Hepatocyte (in vitro differentiated cells): ENCODE data around the gene LCE2C. TPM values are rescaled to one million over a fixed set of nuclear protein-coding genes. Genes with fewer than 3 reads are reported as not detected.
"Not testable (repeated sequence)": the region's sequence is repeated elsewhere in the genome, so short reads cannot be mapped to it uniquely, and the experiment has no call there.

Experiments
- DNase-seq: peaks from one replicate; pipeline ENCODE4 v3.0.0-alpha.2; 2016; ENCODE audit warnings: low spot score
- H2AFZ ChIP-seq: fragments of 200-600 bp; sonication (generic); 2 replicates; pipeline ENCODE4 v1.6.0; 2016; ENCODE audit warnings: antibody characterized with exemption, mild to moderate bottlenecking
- H3K27ac ChIP-seq: fragments of 200-600 bp; sonication (generic); 2 replicates; pipeline ENCODE4 v1.5.1; 2016; ENCODE audit warnings: mild to moderate bottlenecking
- H3K27me3 ChIP-seq: fragments of 200-600 bp; sonication (generic); 2 replicates; pipeline ENCODE4 v1.6.1; 2016
- H3K36me3 ChIP-seq: fragments of 200-600 bp; sonication (generic); replicated peaks from 2 replicates; pipeline ENCODE4 v1.5.1; 2016; ENCODE audit warnings: low read depth; ENCODE audit not compliant: insufficient read depth
- H3K4me1 ChIP-seq: fragments of 200-600 bp; sonication (generic); 2 replicates; pipeline ENCODE4 v1.5.1; 2016; ENCODE audit warnings: mild to moderate bottlenecking, moderate library complexity; ENCODE audit not compliant: insufficient read depth
- H3K4me2 ChIP-seq: fragments of 200-600 bp; sonication (generic); 2 replicates; pipeline ENCODE4 v1.6.0; 2016
- H3K4me3 ChIP-seq: fragments of 200-600 bp; sonication (generic); 2 replicates; pipeline ENCODE4 v1.5.1; 2016; ENCODE audit warnings: mild to moderate bottlenecking
- H3K79me2 ChIP-seq: fragments of 200-600 bp; sonication (generic); 2 replicates; pipeline ENCODE4 v1.6.0; 2017; ENCODE audit warnings: mild to moderate bottlenecking
- H3K9me2 ChIP-seq: fragments of 200-600 bp; sonication (generic); replicated peaks from 2 replicates; pipeline ENCODE4 v1.6.0; 2017; ENCODE audit warnings: mild to moderate bottlenecking; ENCODE audit not compliant: insufficient read depth
- H3K9me3 ChIP-seq: fragments of 200-600 bp; sonication (generic); 2 replicates; pipeline ENCODE4 v1.5.1; 2016; ENCODE audit warnings: low read depth, mild to moderate bottlenecking
- H4K20me1 ChIP-seq: fragments of 200-600 bp; sonication (generic); 2 replicates; pipeline ENCODE4 v1.6.0; 2016; ENCODE audit warnings: mild to moderate bottlenecking; ENCODE audit not compliant: insufficient read depth, poor library complexity, severe bottlenecking
- CTCF ChIP-seq: fragments of 200-600 bp; sonication (generic); IDR thresholded peaks from 2 replicates; pipeline ENCODE4 v1.5.1; 2016; ENCODE audit warnings: antibody characterized with exemption, mild to moderate bottlenecking; ENCODE audit not compliant: poor library complexity
- EZH2 ChIP-seq: fragments of 200-600 bp; sonication (generic); IDR thresholded peaks from 2 replicates; pipeline ENCODE4 v1.6.1; 2016; ENCODE audit warnings: antibody characterized with exemption, mild to moderate bottlenecking, borderline replicate concordance
- EZH2phosphoT487 ChIP-seq: fragments of 200-600 bp; sonication (generic); IDR thresholded peaks from one replicate; pipeline ENCODE4 v1.6.1; 2018; ENCODE audit warnings: antibody characterized with exemption, mild to moderate bottlenecking, low read depth, moderate library complexity; ENCODE audit not compliant: unreplicated experiment, severe bottlenecking
- WGBS: methylation state at CpG from one replicate; pipeline ENCODE4 v1.1.6; 2016; ENCODE audit warnings: low lambda C conversion rate; ENCODE audit errors: missing lambda C conversion rate; 5-methylcytosine and 5-hydroxymethylcytosine counted together
- polyA plus RNA-seq: library from polyadenylated mRNA; unstranded; fragments of >200 nt; fragmentation: Nextera tagmentation; extraction: Ambion mirVana; gene quantifications from 2 replicates; pipeline ENCODE4 v1.2.1, GENCODE V29; 2016
- total RNA-seq: library from RNA; depleted of rRNA; stranded (reverse); fragments of >200 nt; gene quantifications from 2 replicates; pipeline ENCODE4 v1.2.3, GENCODE V29; 2014

The LCE2C gene
- total and polyA plus RNA-seq, 2 experiments from 2014 or later, result not detected

- no peak for DNase-seq
- no peak for TF ChIP-seq EZH2
- TF ChIP-seq EZH2phosphoT487, result no peak
- no peak for TF ChIP-seq CTCF
- Histone ChIP-seq H3K27ac (no peak overlapping the region), H3K9me2 (no peaks in the 10 kb centered on the region), H3K79me2 (no peaks in the 10 kb centered on the region), H3K27me3 (no peaks in the 10 kb centered on the region), H3K36me3 (no peaks in the 10 kb centered on the region), H3K4me3 (no peak overlapping the region), H4K20me1 (no peaks in the 10 kb centered on the region), H3K4me1 (no peaks in the 10 kb centered on the region), H3K9me3 (no peaks in the 10 kb centered on the region), H3K4me2 (no peak overlapping the region), H2AFZ (no peak overlapping the region)
These were observed 8.8 kb downstream of the LCE2C start for GRCh38 chr1:152683846-152684245.

- H4K20me1 ChIP-seq, H2AFZ ChIP-seq, H3K27ac ChIP-seq, H3K4me2 ChIP-seq, DNase-seq, H3K4me3 ChIP-seq, H3K9me2 ChIP-seq, H3K79me2 ChIP-seq, H3K4me1 ChIP-seq, H3K36me3 ChIP-seq, H3K27me3 ChIP-seq, H3K9me3 ChIP-seq: not testable (repeated sequence)
- 52% methylated on average over 4 of the region's 4 CpGs for WGBS
These were observed 10.7 kb downstream of the LCE2C start, which contains the start of gene LCE2B for GRCh38 chr1:152685823-152686222. LCE2B (plus strand) TSS chr1:152686123; CDS start chr1:152686844, 721 bp downstream.

- H4K20me1 ChIP-seq, result no peaks in the 10 kb centered on the region
- no peak within 1 kb of the TSS for H3K4me2 ChIP-seq
- H3K79me2 ChIP-seq, result no peaks in the 10 kb centered on the region
- no peaks in the 10 kb centered on the region for H3K9me3 ChIP-seq
- no peaks in the 10 kb centered on the region for H3K27me3 ChIP-seq
- TF ChIP-seq CTCF (no peak), EZH2 (no peak), EZH2phosphoT487 (no peak)
- no peak within 1 kb of the TSS for H3K27ac ChIP-seq
- H3K36me3 ChIP-seq, result no peaks in the 10 kb centered on the region
- WGBS, result 42% methylated on average over 4 of the region's 4 CpGs
- no peaks in the 10 kb centered on the region for H3K4me1 ChIP-seq
- no peak for DNase-seq
- no peak within 1 kb of the TSS for H2AFZ ChIP-seq
- H3K9me2 ChIP-seq, result no peaks in the 10 kb centered on the region
- no peak within 1 kb of the TSS for H3K4me3 ChIP-seq
These were observed 22.9 kb downstream of the LCE2C start, which contains the start of gene LCE2A for GRCh38 chr1:152697701-152698600. LCE2A (plus strand) TSS chr1:152698345; CDS start chr1:152698902, 557 bp downstream.

GRCh38 chr1:152699746-152700145 is 24.7 kb downstream of the LCE2C start:
- Histone ChIP-seq H3K9me2 (no peaks in the 10 kb centered on the region), H3K4me3 (no peak overlapping the region), H3K27ac (no peak overlapping the region), H2AFZ (no peak overlapping the region), H3K27me3 (no peaks in the 10 kb centered on the region), H3K79me2 (no peaks in the 10 kb centered on the region), H3K4me1 (no peaks in the 10 kb centered on the region), H3K4me2 (no peak overlapping the region), H3K9me3 (no peaks in the 10 kb centered on the region), H4K20me1 (no peaks in the 10 kb centered on the region), H3K36me3 (no peaks in the 10 kb centered on the region)
- no peak for DNase-seq
- TF ChIP-seq EZH2phosphoT487 (no peak), EZH2 (no peak), CTCF (no peak)
- 76% methylated on average over 4 of the region's 4 CpGs for WGBS
